GM12878 (cell line): Measurements from ENCODE around the gene DICER1. TPM values are rescaled to one million over a fixed set of nuclear protein-coding genes. Genes with fewer than 3 reads are reported as not detected.

Source experiments
- ATAC-seq: fragments of 200-7000 bp; cut with Tn5 transposase; 3 replicates; pipeline ENCODE4 v1.9.1; 2020; ENCODE audit warnings: mild to moderate bottlenecking, moderate library complexity
- BruUV-seq: library from RNA; stranded (reverse); fragments of 400-500 nt; replicated peaks from 2 replicates; lab custom pipeline; 2021; lab: Mats Ljungman, UMichigan
- CTCF ChIA-PET: fragments of 300-600 bp; sonication (Branson Sonifier 250); formaldehyde crosslinking; extraction: SDS; loops from one replicate; lab custom pipeline; 2021; ENCODE audit warnings: inconsistent platforms; lab: Yijun Ruan, JAX
- POLR2A ChIA-PET: fragments of 350-600 bp; formaldehyde crosslinking; extraction: SDS; loops from one replicate; lab custom pipeline; 2021; ENCODE audit warnings: inconsistent platforms; lab: Charles Lee
- RAD21 ChIA-PET: fragments of 300-600 bp; sonication (Branson Sonifier 250); formaldehyde crosslinking; loops from one replicate; lab custom pipeline; 2023; ENCODE audit warnings: antibody characterized with exemption; ENCODE audit not compliant: unreplicated experiment; lab: Charles Lee
- SMC1A ChIA-PET: fragments of 300-600 bp; sonication (Branson Sonifier 250); formaldehyde crosslinking; loops from one replicate; lab custom pipeline; 2023; ENCODE audit not compliant: unreplicated experiment, uncharacterized antibody; lab: Charles Lee
- DNase-seq: peaks from one replicate; pipeline ENCODE4 v3.0.0-alpha.2; 2011; ENCODE audit warnings: low read depth, low spot score
- FAIRE-seq: peaks from 3 replicates; lab custom pipeline; 2011; peaks lifted over from hg19 to GRCh38; lab: Jason Lieb, UNC
- H2AFZ ChIP-seq: 2 replicates; pipeline ENCODE4 v1.6.0; 2011; ENCODE audit warnings: low read depth, low read length, control low read depth; ENCODE audit not compliant: control insufficient read depth
- H3K27ac ChIP-seq: 2 replicates; pipeline ENCODE4 v1.5.1; 2011; ENCODE audit warnings: control low read depth; ENCODE audit not compliant: control insufficient read depth, insufficient read depth
- H3K27me3 ChIP-seq, 2 experiments: replicated peaks in 1 of 2; 2 replicates each; pipeline versions ENCODE4 v1.6.0 to v1.6.1; 2011; ENCODE audit warnings: low read length in 1 of 2; ENCODE audit not compliant: control insufficient read depth in 2 of 2, insufficient read depth in 2 of 2
- H3K36me3 ChIP-seq, 2 experiments: 2 replicates each; pipeline ENCODE4 v1.5.1; 2011; ENCODE audit warnings: low read length in 1 of 2; ENCODE audit not compliant: control insufficient read depth in 2 of 2, insufficient read depth in 2 of 2
- H3K4me1 ChIP-seq: 2 replicates; pipeline ENCODE4 v1.6.1; 2011; ENCODE audit warnings: mild to moderate bottlenecking, low read length, moderate library complexity, mixed read lengths; ENCODE audit not compliant: control insufficient read depth, insufficient read depth
- H3K4me2 ChIP-seq: 2 replicates; pipeline ENCODE4 v1.6.0; 2011; ENCODE audit warnings: control low read depth; ENCODE audit not compliant: control insufficient read depth, insufficient read depth
- H3K4me3 ChIP-seq: fragments of 200-600 bp; sonication (generic); 2 replicates; pipeline ENCODE4 v1.5.1; 2016
- H3K79me2 ChIP-seq: 2 replicates; pipeline ENCODE4 v1.6.0; 2011; ENCODE audit warnings: low read length; ENCODE audit not compliant: control insufficient read depth, insufficient read depth
- H3K9ac ChIP-seq: 2 replicates; pipeline ENCODE4 v1.8.0; 2011; ENCODE audit warnings: low read length, control low read depth, mixed read lengths; ENCODE audit not compliant: control insufficient read depth, insufficient read depth
- H3K9me3 ChIP-seq: replicated peaks from 3 replicates; pipeline ENCODE4 v1.5.1; 2011; ENCODE audit warnings: mild to moderate bottlenecking, low read length; ENCODE audit not compliant: control insufficient read depth, insufficient read depth
- H4K20me1 ChIP-seq: 2 replicates; pipeline ENCODE4 v1.6.0; 2011; ENCODE audit not compliant: control insufficient read depth, insufficient read depth
- BCL11A ChIP-seq: IDR thresholded peaks from 2 replicates; pipeline ENCODE4 v1.6.1; 2011; ENCODE audit warnings: low read depth, low read length
- CHD1 ChIP-seq: IDR thresholded peaks from 2 replicates; pipeline ENCODE4 v1.6.1; 2012; ENCODE audit warnings: low read depth, low read length, improper control_type of control experiment
- MTA2 ChIP-seq: fragments of 450-650 bp; IDR thresholded peaks from 2 replicates; pipeline ENCODE4 v1.6.1; 2016; ENCODE audit warnings: low read depth, mild to moderate bottlenecking, moderate library complexity
- MYB ChIP-seq: fragments of 150-350 bp; IDR thresholded peaks from 2 replicates; pipeline ENCODE4 v1.6.1; 2014; ENCODE audit warnings: mild to moderate bottlenecking, low read depth, low read length, borderline replicate concordance
- POLR2A ChIP-seq: IDR thresholded peaks from 2 replicates; pipeline ENCODE4 v1.6.1; 2011; ENCODE audit warnings: low read depth, mild to moderate bottlenecking, low read length
- WGBS: methylation state at CpG from one replicate; pipeline ENCODE4 v1.1.6; 2016; ENCODE audit warnings: low lambda C conversion rate; ENCODE audit not compliant: insufficient replicate concordance, insufficient coverage; ENCODE audit errors: missing lambda C conversion rate; 5-methylcytosine and 5-hydroxymethylcytosine counted together
- in situ Hi-C: fragments of 300-500 bp; cut with MboI; formaldehyde crosslinking; loops from 9 replicates; pipeline ENCODE4 v1.14.3; 2018; ENCODE audit warnings: mixed read lengths
- intact Hi-C: fragments of 100-400 bp; cut with micrococcal nuclease; formaldehyde crosslinking; loops from one replicate; pipeline ENCODE4 v1.14.2; 2022; ENCODE audit not compliant: unreplicated experiment
- polyA plus RNA-seq, 11 experiments: library from polyadenylated mRNA; depleted of rRNA in 4 of 11; unstranded in 6 of 11; stranded (reverse) in 5 of 11; fragments of >200 nt; fragmentation: Nextera tagmentation in 4 of 11; fragmentation: Illumina TruSeq in 1 of 11; extraction: Ambion mirVana in 4 of 11; extraction: Trizol in 1 of 11; gene quantifications; 1 replicate in 1 of 11; 2 replicates in 10 of 11; pipeline versions ENCODE4 v1.2.1 to v1.2.3, GENCODE V29; 2011 to 2016; ENCODE audit warnings: inconsistent platforms in 2 of 11, missing spikeins in 2 of 11, low read depth in 1 of 11
- total RNA-seq, 4 experiments: library from RNA; depleted of rRNA in 3 of 4; stranded (reverse); fragments of >200 nt in 3 of 4; fragmentation: Illumina TruSeq in 1 of 4; extraction: Trizol in 1 of 4; gene quantifications; 2 replicates each; pipeline versions ENCODE4 v1.2.1 to v1.2.3, GENCODE V29; 2013 to 2021
- TF ChIP-seq, protein P1 (sequence below): fragments of 450-650 bp; conservative IDR thresholded peaks from 2 replicates; pipeline ENCODE4 v1.6.1; 2017; ENCODE audit warnings: mild to moderate bottlenecking, moderate library complexity

DICER1 gene
- total and polyA plus RNA-seq, 10 of the 15 experiments (the other 5 are each of a cell fraction or from before 2014, with no cell fraction given): 6.8 to 70.8 (median 37.1) TPM

DNA sequence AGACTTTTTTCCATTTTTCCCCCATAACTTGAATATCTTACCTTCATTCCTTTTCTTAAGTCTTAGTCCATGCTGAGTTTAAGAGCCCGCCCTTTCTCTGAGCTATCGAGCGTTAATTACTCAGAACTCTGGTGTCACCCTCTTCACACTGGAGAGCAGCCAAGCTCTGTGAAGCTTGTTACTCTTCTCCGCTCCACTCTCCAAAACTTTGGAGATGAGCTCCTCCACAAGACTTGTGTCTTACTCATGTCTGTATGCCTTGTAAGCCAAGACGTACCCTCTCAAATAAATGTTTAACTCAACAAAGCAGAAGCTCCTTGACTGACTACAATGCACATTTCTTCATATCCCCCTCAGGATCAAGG, 54.7 kb downstream of the DICER1 start:
- FAIRE-seq (no peak), DNase-seq (no peak), ATAC-seq (no peak)
- no peaks in the 10 kb centered on the region for H3K27me3 ChIP-seq
- ChIA-PET CTCF (interaction anchor here (1.3 kb wide), 1 partner anchor 93 kb away, joined by 4 read pairs; no protein-coding TSS in a partner anchor), SMC1A (interaction anchor here (1.1 to 2.3 kb wide), 4 partner anchors 9 to 93 kb away, joined by 3 to 9 read pairs (median 5); no protein-coding TSS in a partner anchor), RAD21 (no interaction called here), POLR2A (interaction anchor here (0.6 to 0.7 kb wide), 2 partner anchors 14 to 46 kb away, joined by 3 to 6 read pairs; no protein-coding TSS in a partner anchor)
- intact Hi-C loops (no loop called here), in situ Hi-C loops (no loop called here)
- H3K27ac ChIP-seq: no peak overlapping the region
- TF ChIP-seq POLR2A: 0 out of 2 replicates have a peak, but pooled peaks have one; percentile 23
- TF ChIP-seq CHD1: no peak
- no peaks in the 10 kb centered on the region for H3K9me3 ChIP-seq
- BruUV-seq: no TSS peak
- H3K4me2 ChIP-seq: no peak overlapping the region
- H3K9ac ChIP-seq: no peak overlapping the region
- H3K4me1 ChIP-seq: no peaks in the 10 kb centered on the region
- H3K36me3 ChIP-seq: peaks cover 7 to 23% of the 10 kb centered on the region in 2 experiments
- H3K4me3 ChIP-seq: no peak overlapping the region
- no peaks in the 10 kb centered on the region for H4K20me1 ChIP-seq
- WGBS: 98% methylated on average over 5 of the region's 5 CpGs
- no peak overlapping the region for H2AFZ ChIP-seq
- no peaks in the 10 kb centered on the region; the same call in 1 of the 2 replicates for H3K79me2 ChIP-seq

GRCh38 chr14:95101736-95102679, 55.3 kb downstream of the DICER1 start:
- CTCF ChIA-PET: interaction anchor here (0.7 to 1.3 kb wide), 2 partner anchors 16 to 94 kb away, joined by 3 to 4 read pairs; no protein-coding TSS in a partner anchor
- 97% methylated on average over 10 of the region's 10 CpGs for WGBS
- no peak for DNase-seq
- no peak for ATAC-seq
- intact Hi-C loops (no loop called here), in situ Hi-C loops (no loop called here)
- H3K79me2 ChIP-seq: no peaks in the 10 kb centered on the region; the same call in 1 of the 2 replicates
- H3K27ac ChIP-seq: no peak overlapping the region
- SMC1A ChIA-PET: interaction anchor here (1.1 to 2.3 kb wide), 4 partner anchors 9 to 93 kb away, joined by 3 to 9 read pairs (median 5); no protein-coding TSS in a partner anchor
- no peaks in the 10 kb centered on the region for H3K9me3 ChIP-seq
- H3K4me2 ChIP-seq: no peak overlapping the region
- no peaks in the 10 kb centered on the region for H3K27me3 ChIP-seq
- H3K4me1 ChIP-seq: no peaks in the 10 kb centered on the region
- H3K4me3 ChIP-seq: no peak overlapping the region
- POLR2A ChIA-PET: interaction anchor here (0.6 to 1.5 kb wide), 4 partner anchors 9 to 47 kb away, joined by 3 to 6 read pairs (median 4); no protein-coding TSS in a partner anchor
- no peak for FAIRE-seq
- RAD21 ChIA-PET: no interaction called here
- H2AFZ ChIP-seq: no peak overlapping the region
- no peaks in the 10 kb centered on the region for H4K20me1 ChIP-seq
- no peak overlapping the region for H3K9ac ChIP-seq
- H3K36me3 ChIP-seq: peaks cover 7 to 23% of the 10 kb centered on the region in 2 experiments
- no peak for TF ChIP-seq MYB
- no peak for TF ChIP-seq MTA2
- TF ChIP-seq, protein P1, sequence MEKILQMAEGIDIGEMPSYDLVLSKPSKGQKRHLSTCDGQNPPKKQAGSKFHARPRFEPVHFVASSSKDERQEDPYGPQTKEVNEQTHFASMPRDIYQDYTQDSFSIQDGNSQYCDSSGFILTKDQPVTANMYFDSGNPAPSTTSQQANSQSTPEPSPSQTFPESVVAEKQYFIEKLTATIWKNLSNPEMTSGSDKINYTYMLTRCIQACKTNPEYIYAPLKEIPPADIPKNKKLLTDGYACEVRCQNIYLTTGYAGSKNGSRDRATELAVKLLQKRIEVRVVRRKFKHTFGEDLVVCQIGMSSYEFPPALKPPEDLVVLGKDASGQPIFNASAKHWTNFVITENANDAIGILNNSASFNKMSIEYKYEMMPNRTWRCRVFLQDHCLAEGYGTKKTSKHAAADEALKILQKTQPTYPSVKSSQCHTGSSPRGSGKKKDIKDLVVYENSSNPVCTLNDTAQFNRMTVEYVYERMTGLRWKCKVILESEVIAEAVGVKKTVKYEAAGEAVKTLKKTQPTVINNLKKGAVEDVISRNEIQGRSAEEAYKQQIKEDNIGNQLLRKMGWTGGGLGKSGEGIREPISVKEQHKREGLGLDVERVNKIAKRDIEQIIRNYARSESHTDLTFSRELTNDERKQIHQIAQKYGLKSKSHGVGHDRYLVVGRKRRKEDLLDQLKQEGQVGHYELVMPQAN: no peak
- TF ChIP-seq BCL11A: no peak
- BruUV-seq: no TSS peak
